PFSK-1 (cell line): ENCODE data around the gene TLN1.

Experiments used
- FOXP2 ChIP-seq: optimal IDR thresholded peaks from 2 replicates; pipeline ENCODE3; 2011; ENCODE audit warnings: borderline replicate concordance, control low read depth, inconsistent platforms; ENCODE audit not compliant: insufficient read depth; ENCODE audit errors: extremely low read length, extremely low read depth
- POLR2AphosphoS5 ChIP-seq: IDR thresholded peaks from 2 replicates; pipeline ENCODE4 v1.6.1; 2012; ENCODE audit warnings: low read depth, mild to moderate bottlenecking, control low read depth, low read length, moderate library complexity
- SIN3A ChIP-seq: IDR thresholded peaks from 2 replicates; pipeline ENCODE4 v1.6.1; 2012; ENCODE audit warnings: mild to moderate bottlenecking, low read length, moderate library complexity, borderline replicate concordance; ENCODE audit not compliant: insufficient read depth
- TAF1 ChIP-seq: IDR thresholded peaks from 2 replicates; pipeline ENCODE4 v1.6.1; 2012; ENCODE audit warnings: low read length, control low read depth, borderline replicate concordance; ENCODE audit not compliant: insufficient read depth

GRCh38 chr9:35675732-35676392 is 56.1 kb downstream of the TLN1 start:
- TF ChIP-seq POLR2AphosphoS5 (no peak), TAF1 (no peak), SIN3A (no peak), FOXP2 (no peak)
